Astrocyte (in vitro differentiated cells and primary cell): Measurements from ENCODE around the gene THADA. TPM values are rescaled to one million over a fixed set of nuclear protein-coding genes. Genes with fewer than 3 reads are reported as not detected.
"Not testable (repeated sequence)": the region's sequence is repeated elsewhere in the genome, so short reads cannot be mapped to it uniquely, and the experiment has no call there.

Experiments
- DNase-seq: peaks from one replicate; pipeline ENCODE4 v3.0.0-alpha.2; 2010; ENCODE audit warnings: low read depth
- FAIRE-seq: peaks from 2 replicates; lab custom pipeline; 2011; peaks lifted over from hg19 to GRCh38; lab: Jason Lieb, UNC
- H2AFZ ChIP-seq: 2 replicates; pipeline ENCODE4 v1.6.0; 2012; ENCODE audit warnings: low read depth, low read length, inconsistent platforms
- H3K27ac ChIP-seq: 2 replicates; pipeline ENCODE4 v1.5.1; 2011; ENCODE audit warnings: low read depth, low read length, inconsistent platforms
- H3K27me3 ChIP-seq: 2 replicates; pipeline ENCODE4 v1.6.0; 2011; ENCODE audit warnings: low read length, inconsistent platforms; ENCODE audit not compliant: insufficient read depth
- H3K36me3 ChIP-seq: 2 replicates; pipeline ENCODE4 v1.5.1; 2011; ENCODE audit warnings: low read length, inconsistent platforms; ENCODE audit not compliant: insufficient read depth
- H3K4me1 ChIP-seq: 2 replicates; pipeline ENCODE4 v1.5.1; 2011; ENCODE audit warnings: low read length, inconsistent platforms; ENCODE audit not compliant: insufficient read depth
- H3K4me2 ChIP-seq: 2 replicates; pipeline ENCODE4 v1.6.0; 2012; ENCODE audit warnings: low read length, inconsistent platforms
- H3K4me3 ChIP-seq: 2 replicates; pipeline ENCODE4 v1.5.1; 2011; ENCODE audit warnings: low read depth, mild to moderate bottlenecking, low read length, inconsistent platforms; ENCODE audit not compliant: insufficient read depth
- H3K79me2 ChIP-seq: 2 replicates; pipeline ENCODE4 v1.6.0; 2012; ENCODE audit warnings: mild to moderate bottlenecking, low read length, inconsistent platforms; ENCODE audit not compliant: insufficient read depth
- H3K9ac ChIP-seq: 2 replicates; pipeline ENCODE4 v1.6.0; 2012; ENCODE audit warnings: mild to moderate bottlenecking, low read length, inconsistent platforms
- H3K9me3 ChIP-seq: 2 replicates; pipeline ENCODE4 v1.5.1; 2012; ENCODE audit warnings: low read depth, mild to moderate bottlenecking, low read length, inconsistent platforms; ENCODE audit not compliant: insufficient read depth
- H4K20me1 ChIP-seq: 2 replicates; pipeline ENCODE4 v1.6.0; 2012; ENCODE audit warnings: low read length, inconsistent platforms; ENCODE audit not compliant: insufficient read depth
- H3K27ac Mint-ChIP-seq: one replicate; pipeline ENCODE4 v1.8.0; 2021; ENCODE audit warnings: mild to moderate bottlenecking, mixed read lengths; ENCODE audit not compliant: unreplicated experiment
- H3K27me3 Mint-ChIP-seq: one replicate; pipeline ENCODE4 v1.8.0; 2021; ENCODE audit warnings: low read depth, mixed read lengths; ENCODE audit not compliant: unreplicated experiment
- H3K36me3 Mint-ChIP-seq: one replicate; pipeline ENCODE4 v1.8.0; 2021; ENCODE audit warnings: low read depth, mixed read lengths; ENCODE audit not compliant: unreplicated experiment
- H3K4me1 Mint-ChIP-seq: one replicate; pipeline ENCODE4 v1.8.0; 2021; ENCODE audit warnings: low read depth, mixed read lengths; ENCODE audit not compliant: unreplicated experiment
- H3K4me3 Mint-ChIP-seq: one replicate; pipeline ENCODE4 v1.8.0; 2021; ENCODE audit warnings: mild to moderate bottlenecking, moderate library complexity, mixed read lengths; ENCODE audit not compliant: unreplicated experiment
- H3K9me3 Mint-ChIP-seq: one replicate; pipeline ENCODE4 v1.8.0; 2021; ENCODE audit warnings: mild to moderate bottlenecking, mixed read lengths; ENCODE audit not compliant: unreplicated experiment
- CTCF ChIP-seq: IDR thresholded peaks from 2 replicates; pipeline ENCODE4 v1.5.1; 2011; ENCODE audit warnings: low read depth, mild to moderate bottlenecking, inconsistent platforms, low read length, moderate library complexity; ENCODE audit not compliant: insufficient read depth
- EZH2 ChIP-seq: IDR thresholded peaks from 2 replicates; pipeline ENCODE4 v1.6.1; 2012; ENCODE audit warnings: mild to moderate bottlenecking, low read length, inconsistent platforms; ENCODE audit not compliant: insufficient read depth
- total RNA-seq: library from RNA; stranded (reverse); gene quantifications from 2 replicates; pipeline ENCODE4 v1.2.1, GENCODE V29; 2021

Gene THADA
- total RNA-seq, 1 donor from 2014 or later = 16.2 TPM

GRCh38 chr2:43604674-43605073, 8.8 kb upstream of the THADA start:
- TF ChIP-seq CTCF (no peak), EZH2 (no peak)
- Histone ChIP-seq H3K27ac (no peak overlapping the region), H3K27me3 (no peaks in the 10 kb centered on the region), H4K20me1 (no peaks in the 10 kb centered on the region), H2AFZ (no peak overlapping the region), H3K9ac (no peak overlapping the region), H3K4me3 (no peak overlapping the region), H3K4me1 (no peaks in the 10 kb centered on the region), H3K4me2 (no peak overlapping the region), H3K36me3 (no peaks in the 10 kb centered on the region), H3K79me2 (no peaks in the 10 kb centered on the region), H3K9me3 (no peaks in the 10 kb centered on the region)
- no peaks in the 10 kb centered on the region for H3K9me3 Mint-ChIP-seq
- no peak for DNase-seq
- H3K27ac Mint-ChIP-seq = no peak overlapping the region
- no peak overlapping the region for H3K4me3 Mint-ChIP-seq
- H3K4me1 Mint-ChIP-seq = no peaks in the 10 kb centered on the region
- no peaks in the 10 kb centered on the region for H3K36me3 Mint-ChIP-seq
- H3K27me3 Mint-ChIP-seq = no peaks in the 10 kb centered on the region
- FAIRE-seq = no peak

GRCh38 chr2:43600596-43600995, 4.8 kb upstream of the THADA start:
- DNase-seq, FAIRE-seq, H3K36me3 Mint-ChIP-seq, H3K36me3 ChIP-seq, H3K4me1 ChIP-seq, H4K20me1 ChIP-seq, H3K4me1 Mint-ChIP-seq, H3K9me3 ChIP-seq, H3K4me3 Mint-ChIP-seq, H3K9ac ChIP-seq, H3K4me3 ChIP-seq, H3K27me3 Mint-ChIP-seq, H3K79me2 ChIP-seq, H2AFZ ChIP-seq, H3K9me3 Mint-ChIP-seq, H3K4me2 ChIP-seq, H3K27ac ChIP-seq, H3K27me3 ChIP-seq, H3K27ac Mint-ChIP-seq: not testable (repeated sequence)

GRCh38 chr2:43594875-43595274, 963 bp downstream of the THADA start:
- peak overlapping the region; percentile 94 for H3K27ac ChIP-seq
- peak overlapping the region; percentile 85 for H3K4me2 ChIP-seq

More at GRCh38 chr2:43594875-43595274, 963 bp downstream of the THADA start:
- no peaks in the 10 kb centered on the region for H3K27me3 Mint-ChIP-seq
- FAIRE-seq (no peak), DNase-seq (no peak)
- peaks cover 4% of the 10 kb centered on the region for H3K36me3 ChIP-seq
- H3K79me2 ChIP-seq = peaks cover 19% of the 10 kb centered on the region
- H3K4me3 Mint-ChIP-seq = peak overlapping the region; percentile 95
- no peak for TF ChIP-seq CTCF
- no peak for TF ChIP-seq EZH2
- no peaks in the 10 kb centered on the region for H3K27me3 ChIP-seq
- H3K9me3 ChIP-seq = no peaks in the 10 kb centered on the region
- peak overlapping the region; percentile 72 for H3K4me3 ChIP-seq
- no peak overlapping the region for H3K27ac Mint-ChIP-seq
- no peaks in the 10 kb centered on the region for H3K36me3 Mint-ChIP-seq
- no peak overlapping the region for H2AFZ ChIP-seq
- H3K9ac ChIP-seq = peak overlapping the region; percentile 91
- H3K4me1 ChIP-seq = peaks cover 25% of the 10 kb centered on the region
- H3K4me1 Mint-ChIP-seq = peaks cover 13% of the 10 kb centered on the region
- no peaks in the 10 kb centered on the region for H3K9me3 Mint-ChIP-seq
- H4K20me1 ChIP-seq = no peaks in the 10 kb centered on the region
